Caco-2 (cell line): Measurements from ENCODE around the gene ALKBH5. TPM values are rescaled to one million over a fixed set of nuclear protein-coding genes. Genes with fewer than 3 reads are reported as not detected.

Experiments used
- Bru-seq: library from RNA; stranded (reverse); fragments of 400-500 nt; gene quantifications from one replicate; lab custom pipeline; 2021; lab: Mats Ljungman, UMichigan
- BruChase-seq, 2 experiments: library from RNA; stranded (reverse); fragments of 400-500 nt; gene quantifications; one replicate each; lab custom pipeline; 2021; lab: Mats Ljungman, UMichigan
- BruUV-seq: library from RNA; stranded (reverse); fragments of 400-500 nt; replicated peaks from 2 replicates; lab custom pipeline; 2021; lab: Mats Ljungman, UMichigan
- CTCF ChIA-PET: fragments of 300-600 bp; sonication (Branson Sonifier 250); formaldehyde crosslinking; loops from one replicate; lab custom pipeline; 2022; ENCODE audit warnings: antibody characterized with exemption; lab: Charles Lee
- POLR2A ChIA-PET: fragments of 300-600 bp; sonication (Branson Sonifier 250); formaldehyde crosslinking; loops from one replicate; lab custom pipeline; 2022; ENCODE audit warnings: antibody characterized with exemption; lab: Charles Lee
- DNase-seq, 2 experiments: peaks; one replicate each; pipeline versions ENCODE4 v3.0.0 to v3.0.0-alpha.2; 2020 to 2022
- H3K27me3 ChIP-seq: replicated peaks from 2 replicates; pipeline ENCODE4 v1.6.0; 2011; ENCODE audit warnings: low read length; ENCODE audit not compliant: control insufficient read depth, insufficient read depth
- H3K36me3 ChIP-seq: 2 replicates; pipeline ENCODE4 v1.5.1; 2011; ENCODE audit warnings: low read length; ENCODE audit not compliant: control insufficient read depth, insufficient read depth
- H3K4me1 ChIP-seq: fragments of 250-450 bp; sonication (Bioruptor Pico); 2 replicates; pipeline ENCODE4 v1.5.1; 2020; ENCODE audit warnings: mild to moderate bottlenecking
- H3K4me3 ChIP-seq: 2 replicates; pipeline ENCODE4 v1.5.1; 2011; ENCODE audit warnings: low read depth, mild to moderate bottlenecking, control low read depth, low read length
- H3K9me3 ChIP-seq: fragments of 250-450 bp; sonication (Bioruptor Pico); 2 replicates; pipeline ENCODE4 v1.5.1; 2020; ENCODE audit warnings: mild to moderate bottlenecking, moderate library complexity
- H3K27ac Mint-ChIP-seq: one replicate; pipeline ENCODE4 v1.8.0; 2022; ENCODE audit warnings: mixed read lengths; ENCODE audit not compliant: unreplicated experiment
- H3K27me3 Mint-ChIP-seq: one replicate; pipeline ENCODE4 v1.8.0; 2022; ENCODE audit warnings: mixed read lengths; ENCODE audit not compliant: insufficient read depth, unreplicated experiment
- H3K36me3 Mint-ChIP-seq: one replicate; pipeline ENCODE4 v1.8.0; 2022; ENCODE audit warnings: mild to moderate bottlenecking, mixed read lengths; ENCODE audit not compliant: insufficient read depth, unreplicated experiment
- H3K4me1 Mint-ChIP-seq: one replicate; pipeline ENCODE4 v1.8.0; 2022; ENCODE audit warnings: low read depth, mixed read lengths; ENCODE audit not compliant: unreplicated experiment
- H3K4me3 Mint-ChIP-seq: one replicate; pipeline ENCODE4 v1.8.0; 2022; ENCODE audit warnings: mild to moderate bottlenecking, moderate library complexity, mixed read lengths; ENCODE audit not compliant: unreplicated experiment
- H3K9me3 Mint-ChIP-seq: one replicate; pipeline ENCODE4 v1.8.0; 2022; ENCODE audit warnings: mixed read lengths; ENCODE audit not compliant: unreplicated experiment
- intact Hi-C: fragments of 100-400 bp; cut with micrococcal nuclease; formaldehyde crosslinking; loops from one replicate; pipeline ENCODE4 v1.10.0; 2022; ENCODE audit not compliant: unreplicated experiment
- long read RNA-seq: library from polyadenylated mRNA; stranded (forward); transcript quantifications from one replicate; pipeline ENCODE4 v2.0.0, GENCODE V29; 2022
- total RNA-seq: library from RNA; stranded (reverse); gene quantifications from 2 replicates; pipeline ENCODE4 v1.2.3, GENCODE V29; 2022
- TF ChIP-seq, protein P1 (sequence below), 2 experiments: fragments of 200-600 bp in 1 of 2; IDR thresholded peaks; 1 replicate in 1 of 2; 2 replicates in 1 of 2; pipeline versions ENCODE4 v1.5.1 to v1.8.0; 2011 to 2022; ENCODE audit warnings: antibody characterized with exemption in 1 of 2, control low read depth in 1 of 2, inconsistent platforms in 1 of 2, low read depth in 1 of 2, low read length in 1 of 2, mild to moderate bottlenecking in 1 of 2, moderate library complexity in 1 of 2; ENCODE audit not compliant: insufficient read depth in 1 of 2, severe bottlenecking in 1 of 2, unreplicated experiment in 1 of 2

ALKBH5 gene
- total RNA-seq (99.0 and 101 TPM in 2 replicates), Bru-seq, nascent RNA (percentile 77 among the genes with signal in this experiment), BruChase-seq, experiment 1, labeled RNA remaining after a 2-hour chase (percentile 87 among the genes with signal in this experiment), BruChase-seq, experiment 2, labeled RNA remaining after a 6-hour chase (percentile 92 among the genes with signal in this experiment)
- long read RNA-seq, transcript ALKBH5-201 (4 exons, 2,748 nt) = major isoform, 262 of 285 reads
- long read RNA-seq, partial matches to known transcripts = 14 of 285 reads
- long read RNA-seq, other reads (novel, unspliced or antisense) = 9 of 285 reads

DNA sequence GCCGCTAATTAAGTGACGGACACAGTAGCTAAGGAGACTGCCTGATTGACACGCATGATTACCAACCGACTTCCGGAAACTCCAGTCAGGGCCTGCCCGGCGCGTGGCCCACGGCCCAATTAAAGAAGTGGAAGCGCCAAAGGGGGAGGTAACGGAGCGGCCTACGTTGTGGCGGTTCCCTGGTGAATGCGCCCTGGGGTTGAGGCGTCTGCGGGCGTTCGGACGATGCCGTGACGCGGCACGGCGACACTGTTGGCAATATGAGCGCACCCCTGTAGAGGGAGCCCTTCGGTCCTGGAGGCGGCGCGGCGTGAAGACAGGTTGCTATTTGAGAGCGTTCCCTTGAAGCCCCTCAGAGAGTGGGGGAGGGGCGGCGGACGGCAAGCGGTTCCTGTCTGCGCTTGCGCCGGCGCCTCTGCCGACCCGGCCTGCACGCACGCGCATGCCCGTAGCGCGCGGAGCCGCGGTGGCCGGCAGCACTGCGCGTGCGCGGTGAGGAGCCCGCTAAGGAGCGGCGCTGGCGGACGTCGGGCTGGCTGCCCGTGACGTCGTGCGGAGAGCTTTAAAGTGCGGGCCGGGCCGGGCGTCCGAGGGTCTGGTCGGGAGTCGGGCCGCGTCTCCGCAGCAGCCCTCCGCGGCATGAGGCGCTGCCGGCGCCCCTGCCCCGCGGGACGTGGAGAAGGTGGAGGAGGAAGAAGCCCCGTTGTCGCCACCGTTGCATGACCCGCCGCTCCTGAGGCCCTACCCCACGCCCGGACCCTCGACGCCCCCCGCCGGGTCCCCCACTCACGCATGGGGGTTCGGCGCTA lies at the start of gene ALKBH5:
TSS of gene ALKBH5 (plus strand) at position 495 of the 809 bp plus-strand sequence. CDS start 416 bp downstream, outside the sequence.
- Histone ChIP-seq H3K36me3 (peaks cover 9% of the 10 kb centered on the region), H3K4me1 (peaks cover 30% of the 10 kb centered on the region), H3K27me3 (no peaks in the 10 kb centered on the region), H3K4me3 (peak within 1 kb of the TSS; percentile 75), H3K9me3 (no peaks in the 10 kb centered on the region)
- TF ChIP-seq, protein P1, sequence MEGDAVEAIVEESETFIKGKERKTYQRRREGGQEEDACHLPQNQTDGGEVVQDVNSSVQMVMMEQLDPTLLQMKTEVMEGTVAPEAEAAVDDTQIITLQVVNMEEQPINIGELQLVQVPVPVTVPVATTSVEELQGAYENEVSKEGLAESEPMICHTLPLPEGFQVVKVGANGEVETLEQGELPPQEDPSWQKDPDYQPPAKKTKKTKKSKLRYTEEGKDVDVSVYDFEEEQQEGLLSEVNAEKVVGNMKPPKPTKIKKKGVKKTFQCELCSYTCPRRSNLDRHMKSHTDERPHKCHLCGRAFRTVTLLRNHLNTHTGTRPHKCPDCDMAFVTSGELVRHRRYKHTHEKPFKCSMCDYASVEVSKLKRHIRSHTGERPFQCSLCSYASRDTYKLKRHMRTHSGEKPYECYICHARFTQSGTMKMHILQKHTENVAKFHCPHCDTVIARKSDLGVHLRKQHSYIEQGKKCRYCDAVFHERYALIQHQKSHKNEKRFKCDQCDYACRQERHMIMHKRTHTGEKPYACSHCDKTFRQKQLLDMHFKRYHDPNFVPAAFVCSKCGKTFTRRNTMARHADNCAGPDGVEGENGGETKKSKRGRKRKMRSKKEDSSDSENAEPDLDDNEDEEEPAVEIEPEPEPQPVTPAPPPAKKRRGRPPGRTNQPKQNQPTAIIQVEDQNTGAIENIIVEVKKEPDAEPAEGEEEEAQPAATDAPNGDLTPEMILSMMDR (IDR thresholded peaks at IDR 0.05; ENCODE audit: insufficient read depth in 1 of 2, low read depth in 1 of 2, low read length in 1 of 2, severe bottlenecking in 1 of 2, unreplicated experiment in 1 of 2) = peak; percentile 48 to 58
- Mint-ChIP-seq H3K4me1 (peaks cover 26% of the 10 kb centered on the region), H3K36me3 (peaks cover 37% of the 10 kb centered on the region), H3K4me3 (peak within 1 kb of the TSS; percentile 85), H3K27ac (peak within 1 kb of the TSS; percentile 98), H3K27me3 (no peaks in the 10 kb centered on the region), H3K9me3 (no peaks in the 10 kb centered on the region)
- DNase-seq = peak; percentile 99 to 100
- POLR2A ChIA-PET = interaction anchor here (0.7 to 2.0 kb wide), 4 partner anchors 30 to 947 kb away, joined by 3 to 8 read pairs (median 5); partner anchors contain the start of gene TOP3A
- CTCF ChIA-PET = interaction anchor here (0.8 to 1.5 kb wide), 8 partner anchors 8 to 263 kb away, joined by 3 to 6 read pairs (median 4); partner anchors contain the start of genes DRC3, SMCR8, TOM1L2 and TOP3A
- intact Hi-C loops = loop anchor here (2.0 to 5.0 kb wide), 5 partner anchors 41 to 179 kb away; partner anchors contain the start of genes FLII, LLGL1, SHMT1 and SMCR8
- no TSS peak for BruUV-seq

DNA sequence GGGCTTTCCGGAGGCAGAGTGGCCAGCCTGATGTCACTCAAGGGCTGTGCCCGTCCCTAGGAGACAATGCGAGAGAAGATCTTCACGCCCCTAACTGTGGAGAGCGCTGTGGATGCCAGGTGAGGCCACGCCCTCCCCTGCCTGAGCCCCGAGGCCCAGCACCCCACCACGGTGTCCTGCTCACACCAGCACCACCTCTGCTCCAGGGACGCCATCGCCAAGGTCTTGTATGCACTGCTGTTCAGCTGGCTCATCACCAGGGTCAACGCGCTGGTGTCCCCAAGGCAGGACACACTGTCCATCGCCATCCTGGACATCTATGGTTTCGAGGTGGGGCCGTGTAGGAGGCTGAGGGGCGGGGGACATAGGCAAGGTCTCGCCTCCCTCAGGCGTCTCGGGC lies 47.3 kb upstream of the ALKBH5 start:
- CTCF ChIA-PET = no interaction called here
- TF ChIP-seq, protein P1 (IDR thresholded peaks at IDR 0.05; ENCODE audit: insufficient read depth in 1 of 2, low read depth in 1 of 2, low read length in 1 of 2, severe bottlenecking in 1 of 2, unreplicated experiment in 1 of 2) = no peak
- H3K4me1 ChIP-seq = peaks cover 5% of the 10 kb centered on the region

More for the DNA sequence above, 47.3 kb upstream of the ALKBH5 start:
- no peaks in the 10 kb centered on the region for H3K36me3 Mint-ChIP-seq
- H3K9me3 Mint-ChIP-seq = no peaks in the 10 kb centered on the region
- POLR2A ChIA-PET = no interaction called here
- H3K27me3 Mint-ChIP-seq = no peaks in the 10 kb centered on the region
- no peak overlapping the region for H3K4me3 ChIP-seq
- no peak overlapping the region for H3K27ac Mint-ChIP-seq
- peaks cover 8% of the 10 kb centered on the region for H3K4me1 Mint-ChIP-seq
- BruUV-seq = no TSS peak
- DNase-seq = no peak
- H3K27me3 ChIP-seq = no peaks in the 10 kb centered on the region
- intact Hi-C loops = loop anchor here (10.0 kb wide), 1 partner anchor 62 kb away; no protein-coding TSS in a partner anchor
- H3K4me3 Mint-ChIP-seq = no peak overlapping the region
- H3K36me3 ChIP-seq = no peaks in the 10 kb centered on the region
- H3K9me3 ChIP-seq = no peaks in the 10 kb centered on the region
